ENCODE results near the gene FTSJ3. TPM values are rescaled to one million over a fixed set of nuclear protein-coding genes. Genes with fewer than 3 reads are reported as not detected.
A peak's percentile ranks its signal among the peaks of the same experiment; 100 is the strongest.

FTSJ3 gene
- total RNA-seq, 1 experiment from 2014 or later: 36.7 TPM

DNA sequence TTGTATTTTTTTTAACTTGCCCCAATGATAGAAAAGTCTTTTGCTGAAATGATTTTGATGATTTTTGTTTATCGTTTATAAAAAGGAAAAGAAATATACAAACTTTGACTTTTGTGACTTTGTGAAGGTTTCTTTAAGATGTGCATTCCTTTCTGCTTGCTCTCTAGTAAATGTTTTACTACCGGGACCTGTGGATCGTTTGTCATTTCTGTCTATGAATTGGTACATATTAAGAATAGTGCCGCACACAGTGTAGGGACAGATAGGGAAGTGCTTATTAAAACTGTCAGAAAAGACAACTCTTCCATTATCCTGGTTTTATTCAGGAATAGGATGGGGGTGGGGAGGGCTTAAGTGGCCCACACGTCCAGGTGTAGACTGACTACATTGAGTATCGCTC lies 8.3 kb downstream of the FTSJ3 start:
- CTCF ChIA-PET: interaction anchor here (0.6 to 1.6 kb wide), 2 partner anchors 11 to 81 kb away, joined by 5 read pairs; no protein-coding TSS in a partner anchor
- no peaks in the 10 kb centered on the region for H3K27me3 Mint-ChIP-seq (ENCODE audit: insufficient read depth, unreplicated experiment)
- no peaks in the 10 kb centered on the region for H3K9me3 Mint-ChIP-seq (ENCODE audit: unreplicated experiment)
- DNase-seq (ENCODE audit: unreplicated experiment): no peak
- H3K4me1 Mint-ChIP-seq (ENCODE audit: insufficient read depth, unreplicated experiment): peaks cover 5% of the 10 kb centered on the region
- no TSS peak for BruUV-seq (replicated peaks)
- TF ChIP-seq, protein P1, sequence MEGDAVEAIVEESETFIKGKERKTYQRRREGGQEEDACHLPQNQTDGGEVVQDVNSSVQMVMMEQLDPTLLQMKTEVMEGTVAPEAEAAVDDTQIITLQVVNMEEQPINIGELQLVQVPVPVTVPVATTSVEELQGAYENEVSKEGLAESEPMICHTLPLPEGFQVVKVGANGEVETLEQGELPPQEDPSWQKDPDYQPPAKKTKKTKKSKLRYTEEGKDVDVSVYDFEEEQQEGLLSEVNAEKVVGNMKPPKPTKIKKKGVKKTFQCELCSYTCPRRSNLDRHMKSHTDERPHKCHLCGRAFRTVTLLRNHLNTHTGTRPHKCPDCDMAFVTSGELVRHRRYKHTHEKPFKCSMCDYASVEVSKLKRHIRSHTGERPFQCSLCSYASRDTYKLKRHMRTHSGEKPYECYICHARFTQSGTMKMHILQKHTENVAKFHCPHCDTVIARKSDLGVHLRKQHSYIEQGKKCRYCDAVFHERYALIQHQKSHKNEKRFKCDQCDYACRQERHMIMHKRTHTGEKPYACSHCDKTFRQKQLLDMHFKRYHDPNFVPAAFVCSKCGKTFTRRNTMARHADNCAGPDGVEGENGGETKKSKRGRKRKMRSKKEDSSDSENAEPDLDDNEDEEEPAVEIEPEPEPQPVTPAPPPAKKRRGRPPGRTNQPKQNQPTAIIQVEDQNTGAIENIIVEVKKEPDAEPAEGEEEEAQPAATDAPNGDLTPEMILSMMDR (IDR thresholded peaks at IDR 0.05; ENCODE audit: unreplicated experiment): no peak
- H3K36me3 Mint-ChIP-seq (ENCODE audit: insufficient read depth, unreplicated experiment): peaks cover 94% of the 10 kb centered on the region
- intact Hi-C loops (cut with micrococcal nuclease): no loop called here
- no peak overlapping the region for H3K4me3 Mint-ChIP-seq (ENCODE audit: unreplicated experiment)
- H3K27ac Mint-ChIP-seq (ENCODE audit: low read depth, unreplicated experiment): peak overlapping the region; percentile 39
- POLR2A ChIA-PET: interaction anchor here (0.9 to 1.1 kb wide), 4 partner anchors 10 to 78 kb away, joined by 3 to 6 read pairs (median 4); no protein-coding TSS in a partner anchor

DNA sequence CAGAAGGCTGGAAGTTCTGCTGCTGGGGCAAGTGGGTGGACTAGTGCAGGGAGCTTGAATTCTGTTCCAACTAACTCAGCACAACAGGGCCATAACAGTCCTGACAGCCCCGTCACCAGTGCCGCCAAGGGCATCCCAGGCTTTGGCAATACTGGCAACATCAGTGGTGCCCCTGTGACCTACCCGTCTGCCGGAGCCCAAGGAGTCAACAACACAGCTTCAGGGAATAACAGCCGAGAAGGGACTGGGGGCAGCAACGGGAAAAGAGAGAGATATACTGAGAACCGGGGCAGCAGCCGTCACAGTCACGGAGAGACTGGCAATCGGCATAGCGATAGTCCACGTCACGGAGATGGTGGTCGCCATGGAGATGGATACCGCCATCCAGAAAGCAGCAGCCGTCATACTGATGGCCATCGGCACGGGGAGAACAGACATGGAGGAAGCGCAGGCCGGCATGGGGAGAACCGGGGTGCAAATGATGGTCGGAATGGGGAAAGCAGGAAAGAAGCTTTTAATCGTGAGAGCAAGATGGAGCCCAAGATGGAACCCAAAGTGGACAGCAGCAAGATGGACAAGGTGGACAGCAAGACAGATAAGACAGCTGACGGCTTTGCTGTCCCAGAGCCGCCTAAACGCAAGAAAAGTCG lies 9.6 kb downstream of the FTSJ3 start:
- DNase-seq (ENCODE audit: unreplicated experiment): no peak
- Mint-ChIP-seq H3K27me3 (ENCODE audit: insufficient read depth, unreplicated experiment) (no peaks in the 10 kb centered on the region), H3K4me1 (ENCODE audit: insufficient read depth, unreplicated experiment) (no peaks in the 10 kb centered on the region), H3K4me3 (ENCODE audit: unreplicated experiment) (no peak overlapping the region), H3K9me3 (ENCODE audit: unreplicated experiment) (no peaks in the 10 kb centered on the region), H3K27ac (ENCODE audit: low read depth, unreplicated experiment) (no peak overlapping the region), H3K36me3 (ENCODE audit: insufficient read depth, unreplicated experiment) (peaks cover 94% of the 10 kb centered on the region)
- TF ChIP-seq, protein P1 (IDR thresholded peaks at IDR 0.05; ENCODE audit: unreplicated experiment): no peak
- ChIA-PET CTCF (interaction anchor here (1.6 kb wide), 1 partner anchor 12 kb away, joined by 5 read pairs; no protein-coding TSS in a partner anchor), POLR2A (interaction anchor here (0.8 to 1.9 kb wide), 4 partner anchors 9 to 77 kb away, joined by 3 to 7 read pairs (median 5); partner anchors contain the start of gene PSMC5)
- TSS peak; percentile 62 for BruUV-seq (replicated peaks)
- intact Hi-C loops (cut with micrococcal nuclease): no loop called here

DNA sequence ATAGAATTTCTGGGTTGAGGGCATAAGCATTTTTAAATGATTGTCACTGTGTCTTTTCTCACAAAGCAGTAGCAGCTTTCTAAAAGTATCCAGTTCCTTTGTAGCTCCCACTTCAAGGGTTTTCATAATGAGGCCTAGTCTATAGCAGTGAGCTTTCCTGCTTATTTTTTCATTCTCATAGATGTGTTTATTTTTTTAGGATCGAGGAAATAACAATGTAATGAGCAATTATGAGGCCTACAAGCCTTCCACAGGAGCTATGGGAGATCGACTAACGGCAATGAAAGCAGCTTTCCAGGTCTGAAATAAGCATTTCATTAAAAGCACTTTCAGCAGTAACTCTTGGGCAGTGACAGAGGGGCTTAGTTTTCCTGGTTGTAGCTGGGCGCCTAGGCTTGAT lies 10.8 kb downstream of the FTSJ3 start:
- peak overlapping the region; percentile 16 for H3K27ac Mint-ChIP-seq (ENCODE audit: low read depth, unreplicated experiment)
- intact Hi-C loops (cut with micrococcal nuclease): no loop called here
- POLR2A ChIA-PET: interaction anchor here (0.6 to 1.9 kb wide), 5 partner anchors 10 to 30 kb away, joined by 3 to 7 read pairs (median 3); partner anchors contain the start of gene PSMC5
- BruUV-seq (replicated peaks): no TSS peak
- no peak overlapping the region for H3K4me3 Mint-ChIP-seq (ENCODE audit: unreplicated experiment)
- no peak for DNase-seq (ENCODE audit: unreplicated experiment)
- H3K9me3 Mint-ChIP-seq (ENCODE audit: unreplicated experiment): no peaks in the 10 kb centered on the region
- CTCF ChIA-PET: interaction anchor here (1.1 kb wide), 1 partner anchor 11 kb away, joined by 3 read pairs; no protein-coding TSS in a partner anchor
- peaks cover 94% of the 10 kb centered on the region for H3K36me3 Mint-ChIP-seq (ENCODE audit: insufficient read depth, unreplicated experiment)
- no peaks in the 10 kb centered on the region for H3K27me3 Mint-ChIP-seq (ENCODE audit: insufficient read depth, unreplicated experiment)
- H3K4me1 Mint-ChIP-seq (ENCODE audit: insufficient read depth, unreplicated experiment): no peaks in the 10 kb centered on the region
- TF ChIP-seq, protein P1 (IDR thresholded peaks at IDR 0.05; ENCODE audit: unreplicated experiment): no peak

DNA sequence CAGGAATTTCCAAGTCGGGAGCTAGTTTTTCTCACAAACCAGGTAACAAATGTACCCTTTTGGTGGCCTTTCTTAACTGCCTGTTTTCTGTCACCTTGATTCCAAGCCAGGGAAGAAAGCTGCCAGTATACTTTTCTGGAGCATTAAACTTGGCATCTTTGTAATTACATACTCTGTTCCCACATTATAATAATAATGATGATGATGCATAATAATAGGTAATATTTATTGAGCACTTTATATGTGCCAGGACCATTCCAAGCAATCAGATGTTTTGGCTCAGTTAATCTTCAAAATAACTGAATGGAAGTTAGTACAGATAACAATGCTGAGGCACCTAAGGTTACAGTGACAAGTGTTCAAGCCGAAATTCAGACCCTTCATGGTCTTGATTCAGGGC lies 11.3 kb downstream of the FTSJ3 start:
- Mint-ChIP-seq H3K27ac (ENCODE audit: low read depth, unreplicated experiment) (no peak overlapping the region), H3K36me3 (ENCODE audit: insufficient read depth, unreplicated experiment) (peaks cover 94% of the 10 kb centered on the region), H3K27me3 (ENCODE audit: insufficient read depth, unreplicated experiment) (no peaks in the 10 kb centered on the region), H3K4me1 (ENCODE audit: insufficient read depth, unreplicated experiment) (no peaks in the 10 kb centered on the region), H3K4me3 (ENCODE audit: unreplicated experiment) (no peak overlapping the region), H3K9me3 (ENCODE audit: unreplicated experiment) (no peaks in the 10 kb centered on the region)
- TF ChIP-seq, protein P1 (IDR thresholded peaks at IDR 0.05; ENCODE audit: unreplicated experiment): no peak
- BruUV-seq (replicated peaks): no TSS peak
- CTCF ChIA-PET: interaction anchor here (1.1 kb wide), 1 partner anchor 12 kb away, joined by 3 read pairs; no protein-coding TSS in a partner anchor
- POLR2A ChIA-PET: interaction anchor here (0.6 to 1.9 kb wide), 5 partner anchors 11 to 30 kb away, joined by 3 to 7 read pairs (median 4); partner anchors contain the start of gene PSMC5
- no peak for DNase-seq (ENCODE audit: unreplicated experiment)
- intact Hi-C loops (cut with micrococcal nuclease): no loop called here
